ENCODE data around the gene FAM187B. TPM values are rescaled to one million over a fixed set of nuclear protein-coding genes. Genes with fewer than 3 reads are reported as not detected.

The FAM187B gene
- total RNA-seq, 1 donor from 2014 or later = not detected

GRCh38 chr19:35272122-35272719, 43.7 kb upstream of the FAM187B start:
- H3K27ac Mint-ChIP-seq = no peak overlapping the region
- TF ChIP-seq CTCF (IDR thresholded peaks at IDR 0.05; ENCODE audit: unreplicated experiment) = no peak
- H3K9me3 Mint-ChIP-seq = no peaks in the 10 kb centered on the region
- H3K36me3 Mint-ChIP-seq = peaks cover 32% of the 10 kb centered on the region
- no peak for DNase-seq (ENCODE audit: low spot score in 2 of 2, unreplicated experiment in 2 of 2)
- no peak overlapping the region for H3K4me3 Mint-ChIP-seq
- no peaks in the 10 kb centered on the region for H3K27me3 Mint-ChIP-seq (ENCODE audit: low read depth)
- peaks cover 6% of the 10 kb centered on the region for H3K4me1 Mint-ChIP-seq

GRCh38 chr19:35271546-35271945, 43.0 kb upstream of the FAM187B start:
- H3K9me3 Mint-ChIP-seq = no peaks in the 10 kb centered on the region
- H3K27me3 Mint-ChIP-seq (ENCODE audit: low read depth) = no peaks in the 10 kb centered on the region
- peaks cover 6% of the 10 kb centered on the region for H3K4me1 Mint-ChIP-seq
- TF ChIP-seq CTCF (IDR thresholded peaks at IDR 0.05; ENCODE audit: unreplicated experiment) = no peak
- no peak for DNase-seq (ENCODE audit: low spot score in 2 of 2, unreplicated experiment in 2 of 2)
- H3K27ac Mint-ChIP-seq = no peak overlapping the region
- no peak overlapping the region for H3K4me3 Mint-ChIP-seq
- H3K36me3 Mint-ChIP-seq = peaks cover 28% of the 10 kb centered on the region

- TF ChIP-seq CTCF (IDR thresholded peaks at IDR 0.05; ENCODE audit: unreplicated experiment) = no peak
- H3K9me3 Mint-ChIP-seq = no peaks in the 10 kb centered on the region
- H3K36me3 Mint-ChIP-seq = peaks cover 20% of the 10 kb centered on the region
These were observed 41.9 kb upstream of the FAM187B start for GRCh38 chr19:35270381-35270811.

GRCh38 chr19:35269438-35270117, 41.0 kb upstream of the FAM187B start:
- Mint-ChIP-seq H3K9me3 (no peaks in the 10 kb centered on the region), H3K27ac (peak overlapping the region; percentile 72), H3K36me3 (peaks cover 19% of the 10 kb centered on the region), H3K4me1 (peaks cover 19% of the 10 kb centered on the region), H3K4me3 (peak overlapping the region; percentile 67), H3K27me3 (ENCODE audit: low read depth) (no peaks in the 10 kb centered on the region)
- peak; percentile 92 for TF ChIP-seq CTCF (IDR thresholded peaks at IDR 0.05; ENCODE audit: unreplicated experiment)
- peak; percentile 74 to 86 for DNase-seq (ENCODE audit: low spot score in 2 of 2, unreplicated experiment in 2 of 2)

More at GRCh38 chr19:35270381-35270811, 41.9 kb upstream of the FAM187B start:
- no peaks in the 10 kb centered on the region for H3K27me3 Mint-ChIP-seq (ENCODE audit: low read depth)
- peaks cover 12% of the 10 kb centered on the region for H3K4me1 Mint-ChIP-seq
- H3K4me3 Mint-ChIP-seq = peak overlapping the region; percentile 67
- DNase-seq (ENCODE audit: low spot score in 2 of 2, unreplicated experiment in 2 of 2) = no peak
- H3K27ac Mint-ChIP-seq = no peak overlapping the region

- peaks cover 14% of the 10 kb centered on the region for H3K36me3 Mint-ChIP-seq
- DNase-seq (ENCODE audit: low spot score in 2 of 2, unreplicated experiment in 2 of 2) = peak; percentile 70 to 71
- peak within 1 kb of the TSS; percentile 98 for H3K27ac Mint-ChIP-seq
These were observed 40.2 kb upstream of the FAM187B start, which contains the start of gene USF2 for GRCh38 chr19:35268536-35269437. TSS of gene USF2 (plus strand) at chr19:35268962. CDS start at chr19:35269102, 140 bp downstream.

More at GRCh38 chr19:35268536-35269437, 40.2 kb upstream of the FAM187B start, which contains the start of gene USF2:
- Mint-ChIP-seq H3K4me1 (peaks cover 19% of the 10 kb centered on the region), H3K27me3 (ENCODE audit: low read depth) (no peaks in the 10 kb centered on the region), H3K4me3 (peak within 1 kb of the TSS; percentile 93), H3K9me3 (no peaks in the 10 kb centered on the region)
- no peak for TF ChIP-seq CTCF (IDR thresholded peaks at IDR 0.05; ENCODE audit: unreplicated experiment)
